Ureter (tissue), 1 donor: ENCODE data around the gene SYMPK. TPM values are rescaled to one million over a fixed set of nuclear protein-coding genes. Genes with fewer than 3 reads are reported as not detected.

Experiments used
- DNase-seq: peaks from one replicate; pipeline ENCODE4 v3.0.0-alpha.2; 2020; ENCODE audit warnings: low spot score
- total RNA-seq: library from RNA; stranded (reverse); gene quantifications from one replicate; pipeline ENCODE4 v1.2.4, GENCODE V29; 2023
- donor health status: DM: yes; HTN: yes; CAD: no.

SYMPK gene
- total RNA-seq, 1 donor from 2014 or later: 81.1 TPM

DNA sequence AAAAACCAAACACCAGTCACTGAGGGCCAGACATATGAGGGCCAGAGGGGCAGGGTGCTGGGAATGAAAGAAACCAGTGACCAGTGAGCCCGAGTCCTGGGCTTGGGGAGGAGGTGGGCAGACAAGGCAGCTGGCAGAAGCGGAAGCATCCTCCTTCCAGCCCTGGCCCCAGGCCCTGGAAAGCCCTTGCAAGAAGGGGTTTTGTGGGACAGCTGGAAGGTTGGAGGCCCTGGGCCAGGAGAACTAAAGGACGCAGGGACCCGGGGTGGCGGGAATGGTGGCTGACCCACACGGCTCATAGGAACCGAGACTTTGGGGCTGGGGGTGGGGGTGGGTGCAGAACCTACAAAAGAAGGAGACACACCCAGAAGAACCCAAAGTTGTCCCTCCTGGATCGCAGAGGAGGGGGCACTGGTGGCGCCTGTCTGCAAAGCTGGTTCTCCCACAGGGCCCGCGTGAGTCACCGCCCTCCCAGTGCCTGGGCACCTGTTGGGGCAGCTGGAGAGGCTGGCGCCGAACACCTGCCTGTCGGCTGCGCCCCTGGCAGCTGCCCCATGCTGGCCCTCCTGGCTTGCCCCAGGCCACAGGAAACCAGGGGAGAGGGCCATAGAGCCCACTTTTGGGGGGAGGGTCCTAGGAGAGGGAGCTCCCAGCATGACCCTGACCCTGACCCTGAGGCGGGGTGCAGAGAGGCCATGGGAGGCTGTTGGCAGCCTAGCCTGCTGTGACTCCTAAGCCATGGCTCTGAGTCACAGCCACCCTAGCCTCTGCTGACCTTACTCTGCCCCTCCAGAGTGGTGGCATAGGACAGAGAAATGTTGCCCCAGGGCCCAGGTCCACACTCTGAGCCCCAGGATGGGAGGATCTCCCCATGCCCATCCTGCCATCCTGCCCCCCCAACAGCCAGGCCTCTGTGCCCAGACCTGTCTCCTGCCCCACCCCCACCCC, 81.5 kb downstream of the SYMPK start:
- no peak for DNase-seq

DNA sequence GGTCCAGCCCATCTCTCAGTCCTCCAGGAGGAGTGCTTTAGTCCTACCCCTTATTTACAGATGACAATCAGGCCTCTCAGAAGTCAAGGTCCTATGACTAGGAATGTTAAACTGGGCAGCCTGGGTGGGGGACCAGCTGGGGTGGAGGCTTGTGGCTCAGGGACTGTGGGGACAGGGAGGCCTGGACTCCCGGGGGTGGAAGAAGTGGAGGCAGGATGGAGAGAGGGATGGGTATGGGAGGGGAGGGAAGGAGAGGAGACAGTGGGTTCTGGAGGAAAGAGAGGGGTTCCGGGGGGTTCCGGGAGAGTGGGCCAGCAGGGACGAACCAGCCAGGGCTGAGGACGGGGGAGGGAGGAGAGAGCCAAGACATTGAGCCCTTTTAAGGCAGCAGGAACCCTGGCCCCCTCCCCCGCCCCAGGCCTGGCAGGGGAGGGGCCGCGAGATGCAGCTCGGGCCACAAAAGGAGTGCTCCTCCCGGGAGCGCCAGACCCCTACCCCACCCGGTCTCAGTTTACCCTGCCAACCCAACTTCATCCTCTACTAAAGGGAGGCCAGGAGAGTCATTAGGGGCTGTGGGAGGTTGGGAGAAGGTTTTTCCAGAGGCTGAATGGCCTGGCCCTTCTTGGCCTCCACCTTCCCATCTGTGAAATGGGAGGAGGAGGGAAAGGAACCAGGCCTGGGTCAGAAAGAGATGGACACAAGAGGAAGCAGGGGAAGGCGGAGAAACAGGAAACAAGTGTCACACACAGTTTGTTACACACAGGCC, 82.3 kb downstream of the SYMPK start:
- DNase-seq: no peak

- DNase-seq: no peak
Observed at GRCh38 chr19:45780146-45780447, 82.8 kb downstream of the SYMPK start.

DNA sequence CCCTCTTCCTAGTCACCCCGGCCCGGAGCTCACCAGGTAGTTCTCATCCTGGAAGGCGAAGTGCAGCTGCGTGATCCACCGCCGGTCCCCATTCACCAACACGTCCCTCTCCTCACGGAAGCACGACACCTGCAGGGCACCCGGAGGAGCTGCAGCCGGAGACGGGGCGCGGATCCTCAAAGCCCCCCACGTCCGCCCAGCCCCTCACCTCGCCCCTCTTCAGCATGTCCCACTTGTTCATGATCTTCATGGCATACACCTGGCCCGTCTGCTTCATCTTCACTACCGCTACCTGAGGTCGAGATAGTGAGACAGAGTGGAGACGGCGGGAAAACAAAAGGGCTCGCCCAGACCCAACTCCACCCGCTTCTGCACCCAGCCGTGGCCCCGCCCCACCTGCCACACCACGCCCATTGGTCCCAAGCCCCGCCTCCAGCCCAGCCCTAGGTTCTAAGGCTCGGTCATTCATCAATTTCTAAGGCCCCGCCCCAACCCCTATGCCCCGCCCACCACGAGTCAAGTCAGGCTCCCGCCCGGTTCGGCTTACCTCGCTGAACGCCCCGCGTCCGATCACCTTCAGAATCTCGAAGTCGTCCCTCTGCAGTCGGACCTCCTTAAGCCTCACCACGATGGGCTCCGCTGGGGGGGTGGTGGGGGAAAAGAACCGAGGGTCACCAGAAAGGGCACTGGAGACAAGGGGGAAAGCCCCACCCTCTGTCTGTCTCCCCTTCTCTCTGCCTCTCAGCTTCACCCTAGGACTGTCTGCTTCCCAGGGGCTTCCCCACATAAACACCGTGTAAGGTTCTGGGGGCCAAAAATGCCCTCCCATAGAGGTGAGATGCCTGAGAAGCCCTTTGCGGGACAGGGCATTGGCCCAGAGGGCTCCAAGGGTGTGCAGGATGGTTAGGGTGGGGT, 83.5 kb downstream of the SYMPK start:
- DNase-seq: peak; percentile 96

GRCh38 chr19:45778010-45778661, 84.8 kb downstream of the SYMPK start:
- DNase-seq: no peak

DNA sequence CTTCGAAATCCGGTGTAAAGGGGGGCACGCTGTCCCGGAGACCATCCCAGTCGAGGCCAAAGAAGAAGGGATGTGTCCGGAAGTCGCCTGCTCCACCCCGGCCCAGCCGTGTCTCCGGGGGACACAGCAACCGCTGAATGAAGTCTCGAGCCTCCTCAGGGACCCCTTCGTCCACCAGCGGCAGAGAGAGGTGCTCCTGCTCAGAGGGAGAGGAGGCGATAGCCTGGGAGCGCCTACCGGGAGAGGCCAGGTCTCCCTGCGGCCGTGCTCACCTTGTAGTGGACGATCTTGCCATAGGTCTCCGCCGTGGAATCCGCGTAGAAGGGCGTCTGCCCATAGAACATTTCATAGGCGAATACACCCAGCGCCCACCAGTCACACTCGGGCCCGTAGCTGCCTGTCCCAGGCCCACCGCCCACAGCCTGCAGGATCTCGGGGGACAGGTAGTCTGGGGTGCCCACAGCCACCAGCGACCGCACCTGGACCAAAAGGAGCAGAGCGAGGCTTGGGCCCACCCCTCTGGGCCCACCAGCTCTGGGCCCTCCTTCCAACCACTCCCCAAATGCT, 85.5 kb downstream of the SYMPK start:
- DNase-seq: no peak

DNA sequence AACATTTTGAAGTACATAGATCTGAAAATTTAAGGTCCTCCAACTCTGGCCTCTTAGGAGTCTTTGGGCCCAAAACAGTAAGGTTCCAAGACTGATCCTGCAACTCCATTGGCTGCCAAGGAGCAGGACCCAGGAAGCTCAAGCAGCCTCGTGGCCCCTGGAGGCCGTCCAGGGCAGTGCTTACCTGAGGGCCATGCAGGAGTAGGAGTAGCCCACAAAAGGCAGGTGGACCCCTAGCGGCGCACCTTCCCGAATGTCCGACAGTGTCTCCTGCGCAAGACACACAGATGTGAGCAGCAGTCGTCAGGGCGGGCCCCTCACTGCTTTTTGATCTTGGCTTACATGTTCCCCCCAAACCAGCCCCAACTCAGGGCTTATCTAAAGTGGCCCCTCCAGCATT, 88.2 kb downstream of the SYMPK start:
- no peak for DNase-seq

DNA sequence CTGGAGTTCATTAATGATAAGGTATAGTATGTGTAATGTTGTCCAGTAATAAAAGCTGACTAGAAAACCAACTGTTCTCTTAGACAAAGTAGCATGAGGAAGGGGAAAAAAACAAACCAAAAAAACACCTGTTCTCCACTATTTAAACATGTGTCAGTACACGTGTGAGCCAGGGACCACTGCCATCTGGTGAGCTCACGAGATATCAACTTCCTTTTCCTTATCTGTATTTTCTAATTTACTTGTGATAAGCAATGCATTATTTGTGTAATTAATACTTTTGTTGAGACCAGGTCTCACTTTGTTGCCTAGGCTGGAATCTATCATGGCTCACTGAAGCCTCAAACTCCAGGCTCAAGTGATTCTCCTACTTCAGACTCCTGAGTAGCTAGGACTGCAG, 89.6 kb downstream of the SYMPK start:
- DNase-seq: no peak

GRCh38 chr19:45772912-45773311, 90.0 kb downstream of the SYMPK start:
- DNase-seq: no peak

GRCh38 chr19:45772130-45772840, 90.7 kb downstream of the SYMPK start:
- DNase-seq: no peak

DNA sequence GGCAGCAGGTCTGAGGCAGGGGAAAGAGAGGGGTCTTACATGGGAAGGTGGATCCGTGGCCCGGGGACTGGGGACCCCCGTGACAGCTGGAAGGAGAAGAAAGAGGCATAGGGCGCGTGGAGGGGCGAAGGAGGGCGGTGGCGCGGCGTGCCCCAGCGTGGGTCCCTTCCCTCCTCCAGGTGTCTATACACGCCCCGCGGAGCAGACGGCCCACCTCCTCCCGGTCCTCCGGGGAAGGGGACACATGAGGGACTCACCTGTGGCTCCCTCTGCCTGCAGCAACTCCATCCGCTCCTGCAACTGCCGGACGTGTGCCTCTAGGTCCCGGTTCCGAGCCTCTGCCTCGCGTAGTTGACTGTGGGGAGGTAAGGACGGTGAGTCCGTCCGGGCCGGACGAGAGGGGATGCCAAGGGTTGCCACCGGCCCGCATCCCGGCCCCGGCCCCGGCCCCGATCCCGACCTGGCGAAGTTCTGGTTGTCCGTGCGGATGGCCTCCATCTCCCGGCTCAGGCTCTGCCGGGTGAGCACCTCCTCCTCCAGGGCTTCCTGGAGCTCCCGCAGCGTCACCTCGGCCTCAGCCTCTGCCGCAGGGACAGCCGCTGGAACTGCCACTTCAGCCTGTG, 91.5 kb downstream of the SYMPK start:
- DNase-seq: no peak

GRCh38 chr19:45770192-45771101, 92.5 kb downstream of the SYMPK start:
- DNase-seq: peak; percentile 97

GRCh38 chr19:45769821-45770191, 93.1 kb downstream of the SYMPK start:
- peak; percentile 78 for DNase-seq

DNA sequence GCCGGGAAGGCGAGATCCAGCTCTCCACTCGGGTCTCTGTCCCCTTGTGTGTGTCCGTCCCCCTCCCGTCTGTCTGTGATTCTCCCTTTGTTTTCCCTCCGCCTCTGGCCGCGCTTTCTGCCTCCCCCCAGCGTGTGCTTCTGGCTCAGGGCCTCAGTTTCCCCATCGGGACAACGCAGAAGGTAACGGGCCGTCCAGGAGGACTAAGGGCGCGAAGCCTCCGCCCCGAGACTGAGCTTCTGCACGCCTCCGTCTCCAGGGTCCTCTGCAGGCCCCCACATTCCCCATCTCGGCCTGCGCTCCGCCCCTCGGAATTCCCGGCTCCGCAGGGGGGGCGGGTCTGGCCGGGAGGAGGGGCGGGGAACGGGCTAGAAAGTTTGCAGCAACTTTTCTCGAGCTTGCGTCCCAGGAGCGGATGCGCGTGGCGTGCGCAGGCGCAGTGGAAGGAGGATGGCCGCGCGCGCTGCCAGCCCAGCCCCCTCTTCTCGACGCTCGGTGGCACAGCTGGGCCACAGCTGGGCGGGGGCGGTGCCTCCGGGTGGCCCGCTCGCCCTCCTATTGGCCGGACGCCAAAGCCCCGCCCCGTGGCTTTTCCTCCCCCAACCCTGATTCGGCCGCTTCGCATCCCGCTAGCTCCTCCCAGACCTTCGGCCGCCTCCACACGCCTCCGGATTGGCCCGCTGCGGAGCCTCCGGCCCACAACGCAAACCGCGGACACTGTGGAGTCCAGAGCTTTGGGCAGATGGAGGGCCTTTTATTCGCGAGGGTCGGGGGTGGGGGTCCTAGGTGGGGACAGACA, 93.8 kb downstream of the SYMPK start, which contains the start of gene SIX5:
Gene SIX5 (minus strand): TSS at position 269 of the 799 bp plus-strand sequence. CDS start 408 bp downstream, outside the sequence.
- DNase-seq: peak; percentile 99

DNA sequence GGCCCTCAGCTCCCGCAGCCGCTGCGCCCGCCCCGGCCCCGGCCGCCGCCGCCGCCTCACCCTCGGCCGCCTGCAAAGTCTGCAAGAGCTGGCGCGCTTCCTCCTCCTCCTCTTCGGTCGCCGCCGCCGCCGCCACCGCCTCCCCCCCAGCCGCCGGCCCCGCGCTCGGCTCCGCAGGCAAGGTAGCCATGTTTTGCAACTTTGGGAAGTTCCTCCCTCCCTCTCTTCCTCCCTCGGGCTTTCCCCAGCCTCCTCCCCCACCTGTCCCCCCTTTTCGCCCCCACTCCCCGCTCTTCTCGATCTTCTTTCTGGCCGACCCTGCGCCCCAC, 94.3 kb downstream of the SYMPK start:
- DNase-seq: peak; percentile 65

DNA sequence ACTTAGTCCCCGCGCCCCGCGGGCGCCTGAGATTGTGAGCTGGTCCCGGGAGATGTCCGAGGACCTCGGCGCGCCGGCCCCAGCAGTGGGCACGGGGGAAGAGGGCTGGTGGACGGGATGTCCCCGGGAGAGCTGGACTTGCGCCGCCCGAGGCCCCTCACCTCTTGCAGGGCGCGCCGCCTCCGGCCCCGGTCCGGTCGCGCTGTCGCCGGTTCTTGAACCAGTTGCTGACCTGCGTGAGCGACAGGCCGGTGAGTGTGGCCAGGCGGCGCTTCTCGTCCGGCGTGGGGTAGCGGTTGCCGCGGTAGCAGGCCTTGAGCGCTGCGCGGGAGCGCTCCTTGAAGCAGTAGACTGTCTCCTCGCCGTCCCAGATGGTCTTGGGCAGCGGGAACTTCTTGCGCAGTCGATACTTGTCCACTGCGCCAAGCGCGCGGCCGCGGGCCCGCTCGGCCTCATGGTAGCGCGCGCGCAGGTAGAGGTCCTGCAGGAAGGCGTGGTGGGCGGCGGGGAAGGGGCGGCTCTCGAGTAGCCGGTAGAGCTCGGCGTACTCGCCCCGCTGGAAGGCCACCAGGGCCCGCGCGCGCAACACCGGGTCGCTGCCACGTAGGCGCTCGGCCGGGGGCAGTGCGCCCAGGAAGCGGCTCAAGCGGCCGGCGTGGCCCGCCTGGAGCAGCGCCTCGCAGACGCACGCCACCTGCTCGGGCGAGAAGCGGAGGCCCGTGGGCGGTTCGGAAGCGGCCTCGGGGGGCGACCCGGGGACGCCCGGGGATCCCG, 94.9 kb downstream of the SYMPK start:
- DNase-seq: peak; percentile 77

GRCh38 chr19:45767410-45767880, 95.5 kb downstream of the SYMPK start:
- peak; percentile 89 for DNase-seq
